ENCODE data around the gene IRX5. TPM values are rescaled to one million over a fixed set of nuclear protein-coding genes. Genes with fewer than 3 reads are reported as not detected.

Gene IRX5
- total and polyA plus RNA-seq, 2 donors: 0.23 to 0.90 TPM

DNA sequence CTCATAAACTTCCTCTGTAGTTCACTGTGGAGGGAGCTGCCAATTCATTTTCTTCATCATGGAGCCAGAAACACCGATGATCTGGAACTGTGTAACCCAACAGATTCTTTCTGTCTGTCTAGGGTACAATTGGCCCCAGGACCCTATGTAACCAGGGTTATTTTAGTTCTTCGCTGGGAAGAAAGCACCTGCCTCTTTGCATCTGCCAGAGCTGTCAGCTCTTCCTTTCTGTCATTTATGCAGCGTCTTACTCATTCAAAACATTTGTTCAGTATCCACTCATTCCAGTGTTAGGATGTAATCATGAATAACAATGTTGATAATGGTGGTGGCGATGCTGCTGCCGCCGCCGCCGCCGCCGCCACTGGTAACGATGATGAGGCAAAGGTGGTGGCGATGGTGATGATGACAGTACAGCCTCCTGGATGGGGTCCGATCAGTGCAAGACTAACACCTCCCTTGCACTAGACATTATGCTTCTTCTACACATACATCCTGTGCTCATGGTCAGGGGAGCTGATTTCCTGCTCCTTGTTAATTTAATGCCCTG is 46.1 kb downstream of the IRX5 start:
- Histone ChIP-seq H3K36me3 (ENCODE audit: insufficient read depth) (no peaks in the 10 kb centered on the region), H3K27ac (ENCODE audit: low read depth) (no peak overlapping the region), H3K4me3 (ENCODE audit: low read depth, low read length) (no peak overlapping the region), H3K4me1 (ENCODE audit: insufficient read depth) (no peaks in the 10 kb centered on the region)
- no peak for DNase-seq (ENCODE audit: extremely low spot score)
- 90% methylated on average over 13 of the region's 13 CpGs for WGBS

DNA sequence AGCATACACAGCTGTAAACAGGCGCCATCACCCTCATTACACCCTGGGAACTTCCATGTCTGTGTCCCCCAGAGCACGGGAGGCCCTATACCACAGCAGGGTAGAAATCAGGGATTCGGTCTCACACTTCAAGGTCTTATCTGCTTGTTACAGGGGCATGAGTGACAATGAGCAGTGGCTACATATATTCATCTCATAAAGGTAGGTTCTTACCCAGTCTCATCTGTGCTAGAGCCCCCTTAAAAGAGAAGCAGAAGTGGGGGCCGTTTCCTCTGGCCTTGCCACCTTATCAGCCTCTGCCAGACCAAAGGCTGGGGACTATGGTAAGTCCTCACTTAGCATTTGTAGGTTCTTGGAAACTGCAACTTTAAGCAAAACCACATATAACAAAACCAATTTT is 46.5 kb downstream of the IRX5 start:
- H3K4me3 ChIP-seq (ENCODE audit: low read depth, low read length): no peak overlapping the region
- H3K4me1 ChIP-seq (ENCODE audit: insufficient read depth): no peaks in the 10 kb centered on the region
- 63% methylated on average over 4 of the region's 4 CpGs for WGBS
- no peak overlapping the region for H3K27ac ChIP-seq (ENCODE audit: low read depth)
- no peaks in the 10 kb centered on the region for H3K36me3 ChIP-seq (ENCODE audit: insufficient read depth)
- DNase-seq (ENCODE audit: extremely low spot score): no peak

- no peaks in the 10 kb centered on the region for H3K36me3 ChIP-seq (ENCODE audit: insufficient read depth)
- no peak overlapping the region for H3K4me3 ChIP-seq (ENCODE audit: low read depth, low read length)
- no peaks in the 10 kb centered on the region for H3K4me1 ChIP-seq (ENCODE audit: insufficient read depth)
- DNase-seq (ENCODE audit: extremely low spot score): no peak
- WGBS: 83% methylated on average over 5 of the region's 5 CpGs
- no peak overlapping the region for H3K27ac ChIP-seq (ENCODE audit: low read depth)
Observed at GRCh38 chr16:54980821-54981220, 50.2 kb downstream of the IRX5 start.

All from urinary bladder (tissue), 4 donors.